Myocyte (in vitro differentiated cells): Measurements from ENCODE around the gene PTPRN2. TPM values are rescaled to one million over a fixed set of nuclear protein-coding genes. Genes with fewer than 3 reads are reported as not detected.

Source experiments
- DNase-seq: peaks from one replicate; pipeline ENCODE4 v3.0.0-alpha.2; 2012; ENCODE audit warnings: low read depth
- total RNA-seq: library from RNA; depleted of rRNA; stranded (reverse); fragments of >200 nt; gene quantifications from 2 replicates; pipeline ENCODE4 v1.2.3, GENCODE V29; 2014

The PTPRN2 gene
- total RNA-seq, 1 donor from 2014 or later: 0.24 TPM

DNA sequence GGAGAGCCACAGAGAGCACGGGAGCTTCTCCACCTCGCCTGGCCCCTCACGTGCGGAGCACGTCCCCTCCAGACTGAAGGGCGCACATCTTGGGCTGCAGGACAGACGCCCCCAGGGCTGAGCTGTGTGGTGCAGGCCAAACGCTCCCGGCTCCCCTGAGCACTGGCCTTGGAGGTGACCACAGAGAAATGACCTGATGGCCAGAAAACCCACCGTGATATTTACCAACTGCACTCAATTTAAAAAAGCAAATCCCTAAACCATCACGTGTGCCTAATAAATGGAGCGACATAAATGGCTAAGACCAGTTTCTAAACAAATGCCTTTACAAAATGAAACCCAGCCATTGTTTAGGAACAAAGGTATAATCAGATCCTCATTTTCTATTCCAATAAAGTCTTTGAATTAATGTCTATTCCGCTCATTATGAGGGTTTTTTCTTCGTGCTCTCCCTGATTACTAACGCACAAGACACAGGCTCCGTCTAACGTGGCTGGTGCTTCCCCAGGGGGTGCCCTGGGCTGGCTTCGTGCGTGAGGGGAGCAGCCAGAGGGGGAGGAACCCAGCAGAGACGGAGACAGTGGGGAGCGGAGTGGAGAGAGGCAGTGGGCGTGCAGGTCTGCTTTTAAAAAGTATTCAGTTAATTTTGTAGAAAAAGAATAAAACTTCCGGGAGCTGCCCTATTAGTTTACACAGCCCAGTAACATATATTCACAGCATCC, 1060.5 kb downstream of the PTPRN2 start:
- no peak for DNase-seq

- no peak for DNase-seq
Observed at GRCh38 chr7:157526005-157526912, 1061.4 kb downstream of the PTPRN2 start.

DNA sequence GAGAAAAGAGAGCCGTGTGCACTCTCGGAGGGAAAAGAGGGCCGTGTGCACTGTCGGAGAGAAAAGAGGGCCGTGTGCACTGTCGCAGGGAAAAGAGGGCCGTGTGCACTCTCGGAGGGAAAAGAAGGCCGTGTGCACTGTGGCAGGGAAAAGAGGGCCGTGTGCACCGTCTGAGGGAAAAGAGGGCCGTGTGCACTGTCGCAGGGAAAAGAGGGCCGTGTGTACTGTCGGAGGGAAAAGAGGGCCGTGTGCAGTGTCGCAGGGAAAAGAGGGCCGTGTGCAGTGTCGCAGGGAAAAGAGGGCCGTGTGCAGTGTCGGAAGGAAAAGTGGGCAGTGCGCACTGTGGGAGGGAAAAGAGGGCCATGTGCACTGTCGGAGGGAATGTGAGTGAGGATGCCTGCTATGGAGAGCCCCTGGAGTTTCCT, 1062.1 kb downstream of the PTPRN2 start:
- DNase-seq: no peak

GRCh38 chr7:157524731-157525130, 1062.9 kb downstream of the PTPRN2 start:
- DNase-seq: no peak

DNA sequence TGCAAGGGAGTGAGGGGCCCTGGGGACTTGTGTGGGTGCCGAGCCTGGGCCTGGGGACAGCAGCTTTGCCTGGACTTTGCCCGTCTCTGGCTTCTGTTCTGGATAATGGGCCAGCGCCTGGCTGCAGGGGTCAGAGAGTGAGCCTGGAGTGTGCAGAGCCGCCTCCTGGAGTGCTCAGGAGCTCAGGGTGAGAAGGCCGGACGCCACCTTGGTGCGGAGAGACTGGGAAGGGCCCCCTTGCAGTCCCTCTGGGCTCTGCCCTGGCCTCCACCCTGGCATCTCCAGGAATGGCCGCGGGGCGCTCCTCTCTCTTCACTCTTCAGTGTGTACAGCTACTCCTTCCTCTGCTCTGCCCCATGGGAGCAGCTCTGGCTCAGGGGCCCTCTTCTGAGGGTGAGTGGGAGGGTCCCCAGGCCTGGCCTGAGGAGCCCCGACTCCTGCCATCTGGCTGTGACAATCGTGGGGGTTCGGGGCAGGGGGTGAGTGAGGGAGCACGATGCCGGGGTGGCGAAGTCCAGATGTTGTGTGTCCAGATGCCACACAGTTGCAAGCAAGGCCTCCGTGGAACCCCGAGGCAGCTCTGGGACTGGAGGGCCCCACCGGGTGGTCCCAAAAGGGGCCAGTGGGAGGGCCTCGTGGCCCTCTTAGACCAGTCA, 1063.7 kb downstream of the PTPRN2 start:
- no peak for DNase-seq

DNA sequence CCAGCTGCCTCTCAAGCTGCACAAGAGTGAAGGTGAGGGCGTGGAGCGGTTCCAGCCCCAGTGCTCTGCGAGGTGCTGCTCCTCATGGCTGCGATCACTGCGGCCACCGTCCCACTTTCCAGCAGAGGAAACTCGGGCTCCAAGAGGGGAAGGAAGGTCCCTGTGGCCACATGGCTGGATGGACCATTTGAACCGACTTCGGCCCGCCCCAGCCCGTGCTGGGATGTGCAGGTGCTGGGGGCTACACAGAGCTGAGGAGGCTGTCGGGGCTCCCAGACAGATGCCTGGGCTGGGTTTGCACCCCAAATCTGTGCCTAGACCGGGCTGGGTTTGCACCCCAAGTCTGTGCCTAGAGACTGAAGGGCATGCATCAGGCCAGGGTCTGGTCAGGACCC, 1064.3 kb downstream of the PTPRN2 start:
- DNase-seq: no peak

- no peak for DNase-seq
Observed at GRCh38 chr7:157522954-157523353, 1064.7 kb downstream of the PTPRN2 start.

DNA sequence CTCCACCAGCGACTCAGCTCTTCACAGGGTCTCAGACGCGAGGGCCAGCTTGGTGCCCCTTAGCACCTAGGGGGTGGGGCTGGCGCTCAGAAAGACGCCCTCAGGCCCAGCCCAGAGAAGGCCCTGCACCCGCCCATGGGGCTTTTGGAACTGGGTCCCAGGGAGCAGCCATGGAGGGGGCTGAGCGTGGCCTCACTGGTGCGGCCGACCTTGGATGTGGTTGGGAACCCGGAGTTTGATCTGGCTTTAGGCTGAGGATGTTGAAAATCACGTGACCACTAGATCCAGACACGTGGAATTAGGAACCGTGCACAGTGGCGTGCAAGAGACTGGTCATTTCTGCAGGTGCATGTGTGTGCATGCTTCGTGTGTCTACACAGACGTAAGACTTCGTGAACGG, 1065.4 kb downstream of the PTPRN2 start:
- DNase-seq: no peak

GRCh38 chr7:157521752-157522151, 1065.9 kb downstream of the PTPRN2 start:
- DNase-seq: no peak

GRCh38 chr7:157521061-157521731, 1066.4 kb downstream of the PTPRN2 start:
- DNase-seq: no peak

DNA sequence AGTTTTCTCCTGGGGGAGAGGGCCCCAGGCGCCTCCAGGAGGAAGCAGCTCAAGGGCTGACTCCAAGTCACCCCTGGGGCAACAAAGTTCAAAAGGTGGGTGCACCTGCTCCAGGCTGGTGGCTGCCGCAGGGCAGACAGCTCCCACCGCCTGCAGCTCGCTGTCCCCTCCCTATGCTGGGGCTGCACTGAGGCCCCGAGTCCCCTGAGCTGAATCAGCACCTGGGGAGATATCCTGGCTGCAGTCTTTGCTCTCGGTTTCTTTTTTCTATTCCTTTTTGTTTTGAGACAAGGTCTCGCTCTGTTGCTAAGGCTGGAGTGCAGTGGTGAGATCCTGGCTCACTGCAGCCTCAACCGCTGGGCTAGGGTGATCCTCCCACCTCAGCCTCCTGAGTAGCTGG, 1067.4 kb downstream of the PTPRN2 start:
- no peak for DNase-seq

DNA sequence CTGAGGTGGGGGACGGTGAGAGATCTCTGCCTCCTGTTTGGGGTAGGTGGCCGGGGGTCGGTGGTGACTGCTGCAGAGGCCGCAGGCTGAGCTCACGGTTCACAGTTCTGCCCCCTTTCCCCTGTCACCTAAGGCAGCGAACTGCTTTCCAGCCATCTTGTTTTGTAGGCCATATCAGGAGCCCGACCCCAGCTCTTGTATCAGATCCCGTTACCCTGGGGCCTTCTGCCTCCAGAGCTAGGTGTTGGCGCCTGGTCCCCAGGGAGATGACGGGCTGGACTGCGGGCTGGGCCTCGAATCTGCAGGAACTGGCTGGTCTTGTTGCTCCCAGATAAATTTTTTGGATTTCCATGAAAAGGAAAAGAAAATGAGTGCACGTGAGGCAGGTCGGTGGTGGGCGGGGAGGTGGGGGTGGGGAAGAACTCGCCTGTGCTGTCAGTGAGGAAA, 1067.8 kb downstream of the PTPRN2 start:
- DNase-seq: no peak

DNA sequence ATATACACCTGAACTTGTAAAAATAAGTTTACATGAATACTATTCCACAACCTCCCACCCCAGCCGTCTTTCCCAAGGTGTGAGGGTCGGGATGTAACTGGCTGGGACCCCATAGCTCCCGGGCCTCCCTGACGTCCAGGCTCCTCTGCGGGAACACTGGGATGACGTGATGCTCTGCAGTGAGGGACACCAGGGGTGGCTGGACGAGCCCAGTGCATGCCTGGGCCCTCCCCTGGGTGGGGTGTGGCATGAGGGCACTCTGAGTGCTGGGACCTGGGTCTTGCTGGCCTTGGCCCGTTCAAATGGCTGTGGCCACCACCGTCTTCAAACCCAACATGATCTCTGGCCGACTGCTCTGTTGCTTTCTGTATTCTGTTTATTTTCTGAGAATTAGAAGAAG, 1068.4 kb downstream of the PTPRN2 start:
- no peak for DNase-seq

- no peak for DNase-seq
Observed at GRCh38 chr7:157518514-157519175, 1069.0 kb downstream of the PTPRN2 start.

GRCh38 chr7:157517782-157518513, 1069.7 kb downstream of the PTPRN2 start:
- DNase-seq: no peak

GRCh38 chr7:157516911-157517781, 1070.5 kb downstream of the PTPRN2 start:
- DNase-seq: no peak

DNA sequence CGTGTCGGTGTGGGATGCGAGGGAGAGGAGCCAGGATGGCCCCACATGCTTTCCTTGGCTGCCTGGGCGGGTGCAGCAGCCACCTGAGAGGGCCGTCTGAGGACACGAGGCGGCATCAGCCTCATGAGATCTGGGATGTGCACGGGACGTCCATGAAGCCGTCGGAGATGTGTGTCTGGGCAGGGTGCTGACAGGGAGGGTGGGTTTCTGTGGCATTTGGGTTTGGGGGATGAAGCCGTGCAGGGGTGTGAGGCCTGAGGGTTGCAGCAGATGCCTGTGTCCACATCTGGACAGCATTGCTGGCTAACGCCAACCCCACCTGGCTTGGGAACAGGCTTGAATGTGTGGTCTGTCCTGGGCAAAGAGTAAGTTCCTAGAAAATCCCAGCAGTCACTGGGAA, 1071.3 kb downstream of the PTPRN2 start:
- DNase-seq: no peak

DNA sequence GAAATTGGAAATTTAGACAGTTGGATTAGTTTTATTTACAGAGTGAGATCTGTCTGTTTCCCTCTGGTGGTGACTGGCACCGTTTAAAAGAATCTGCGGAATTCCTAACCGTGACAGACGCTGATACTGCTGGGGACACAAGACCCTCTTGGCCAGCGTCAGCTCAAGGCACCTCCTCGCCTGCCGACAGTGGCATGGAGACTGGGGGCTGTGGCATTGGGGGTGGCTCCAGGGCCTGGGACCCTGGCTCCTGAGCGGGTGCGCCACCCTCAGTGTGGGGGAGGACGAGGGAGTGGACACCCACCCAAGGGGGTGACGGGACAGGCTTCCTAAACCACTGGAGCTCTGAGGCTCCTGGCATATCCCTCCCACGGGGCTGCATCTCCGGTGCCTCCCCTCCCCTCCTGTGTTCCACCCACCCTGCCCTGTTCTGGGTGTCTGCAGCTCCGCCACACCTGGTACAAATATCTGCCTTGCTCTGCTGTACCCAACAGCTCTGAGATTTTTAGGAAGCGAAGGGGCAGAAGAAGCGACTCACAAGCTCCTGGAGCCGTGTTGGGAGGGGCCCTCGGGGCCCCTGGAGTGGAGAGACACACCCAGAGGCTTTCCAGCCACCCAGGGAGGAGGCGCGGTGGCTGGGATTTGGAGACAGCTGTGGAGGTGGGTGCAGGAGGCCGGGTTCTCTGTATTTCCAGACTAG, 1072.1 kb downstream of the PTPRN2 start:
- DNase-seq: no peak
